HG03378 (cell line): ENCODE measurements around the gene RAD51D.
"Not testable (repeated sequence)": the region's sequence is repeated elsewhere in the genome, so short reads cannot be mapped to it uniquely, and the experiment has no call there.

Experiments
- ATAC-seq: cut with Tn5 transposase; IDR thresholded peaks from one replicate; pipeline ENCODE4 v1.9.1; 2021; ENCODE audit warnings: mild to moderate bottlenecking, moderate library complexity; ENCODE audit not compliant: unreplicated experiment

RAD51D gene

DNA sequence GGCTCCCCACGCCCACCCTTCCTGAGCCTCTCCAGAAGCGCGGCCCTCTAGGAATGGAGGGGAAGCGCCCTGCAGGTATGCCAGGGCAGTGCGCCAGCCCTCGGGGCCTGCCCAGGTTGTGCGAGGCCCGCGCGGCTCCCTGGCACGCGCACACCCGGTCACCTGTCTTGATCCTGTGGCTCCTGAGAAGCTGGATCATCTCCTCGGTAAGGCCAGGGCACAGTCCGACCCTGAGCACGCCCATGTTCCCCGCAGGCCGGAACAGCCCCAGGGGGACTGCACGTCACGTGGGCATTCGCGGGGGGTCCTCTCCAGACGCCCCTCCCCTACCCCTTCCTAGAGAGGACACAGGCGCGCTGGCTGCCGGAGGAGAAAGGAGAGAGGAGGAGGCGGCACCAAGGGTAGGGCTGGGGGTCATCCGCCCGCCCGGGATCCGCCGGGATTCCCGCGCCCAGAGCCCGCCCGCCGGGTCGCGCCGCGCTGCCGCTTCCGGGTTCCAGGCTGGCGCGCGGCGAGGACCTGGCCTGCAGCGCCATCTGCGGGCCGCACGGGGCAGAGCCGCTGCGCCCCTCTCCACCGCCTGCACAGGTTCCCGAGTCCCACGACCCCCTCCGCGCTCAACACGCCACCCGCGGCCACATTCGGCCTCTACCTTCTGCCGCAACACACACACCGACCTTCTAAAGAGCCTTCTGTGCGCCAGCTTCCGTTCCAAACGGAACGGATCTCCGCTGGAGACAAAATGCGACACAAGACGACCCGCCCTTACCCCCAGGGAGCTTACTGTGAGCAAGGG, at the start of gene RAD51D:
Gene RAD51D, minus strand, starts transcription at position 491 of the 796 bp plus-strand sequence. Its CDS starts 247 bp downstream, at position 244.
- no peak for ATAC-seq

GRCh38 chr17:35167666-35168065, 48.0 kb upstream of the RAD51D start:
- no peak for ATAC-seq

DNA sequence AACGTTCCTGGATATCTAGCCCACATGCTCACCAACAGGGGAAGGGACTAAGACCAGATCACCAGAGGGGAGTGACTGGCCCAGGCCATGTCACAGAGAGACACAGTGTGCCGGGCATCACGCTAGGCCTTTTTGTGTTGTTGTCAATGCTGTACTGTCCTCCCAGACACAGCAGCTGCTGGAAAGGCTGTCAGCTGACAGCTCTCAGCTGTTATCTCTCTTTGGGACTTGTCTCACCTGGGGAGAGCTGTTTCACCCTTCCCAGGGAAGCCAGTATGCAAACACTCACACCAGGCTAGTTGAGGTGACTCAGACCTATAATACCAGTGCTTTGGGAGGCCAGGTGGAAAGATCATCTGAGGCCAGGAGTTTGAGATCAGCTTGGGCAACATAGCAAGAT, 47.4 kb upstream of the RAD51D start:
- ATAC-seq: no peak

DNA sequence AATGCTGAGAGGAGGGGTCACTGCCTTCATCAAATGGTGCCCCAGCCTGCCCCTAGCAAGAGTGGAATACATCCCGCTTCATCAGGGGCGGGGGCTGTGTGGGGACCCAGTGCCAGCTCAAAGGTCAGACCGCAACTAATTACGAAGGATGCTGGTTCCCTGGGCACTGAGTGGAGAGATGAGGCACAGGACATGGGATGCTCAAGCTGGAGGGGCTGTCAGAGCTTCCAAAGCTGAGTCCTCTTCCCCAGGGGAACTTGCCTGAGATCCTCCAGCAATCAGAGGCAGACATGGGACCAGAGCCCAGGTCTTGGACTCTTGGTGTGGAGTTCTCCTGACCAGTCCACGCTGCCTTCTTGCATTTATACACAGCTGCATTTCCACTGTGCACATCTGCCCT, 46.9 kb upstream of the RAD51D start:
- no peak for ATAC-seq

DNA sequence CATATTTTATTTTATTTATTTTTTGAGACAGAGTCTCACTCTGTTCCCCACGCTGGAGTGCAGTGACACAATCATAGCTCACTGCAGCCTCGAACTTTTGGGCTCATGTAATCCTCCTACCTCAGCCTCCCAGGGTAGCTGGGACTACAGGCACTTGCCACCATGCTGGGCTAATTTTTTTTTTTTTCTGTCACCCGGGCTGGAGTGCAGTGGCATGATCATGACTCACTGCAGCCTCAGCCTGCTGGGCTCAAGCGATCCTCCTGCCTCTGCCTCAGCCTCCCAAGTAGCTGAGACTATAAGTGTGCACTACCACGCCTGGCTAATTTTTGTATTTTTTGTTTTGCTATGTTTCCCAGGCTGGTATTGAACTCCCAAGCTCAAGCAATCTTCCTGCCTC, 45.1 kb upstream of the RAD51D start:
- no peak for ATAC-seq

DNA sequence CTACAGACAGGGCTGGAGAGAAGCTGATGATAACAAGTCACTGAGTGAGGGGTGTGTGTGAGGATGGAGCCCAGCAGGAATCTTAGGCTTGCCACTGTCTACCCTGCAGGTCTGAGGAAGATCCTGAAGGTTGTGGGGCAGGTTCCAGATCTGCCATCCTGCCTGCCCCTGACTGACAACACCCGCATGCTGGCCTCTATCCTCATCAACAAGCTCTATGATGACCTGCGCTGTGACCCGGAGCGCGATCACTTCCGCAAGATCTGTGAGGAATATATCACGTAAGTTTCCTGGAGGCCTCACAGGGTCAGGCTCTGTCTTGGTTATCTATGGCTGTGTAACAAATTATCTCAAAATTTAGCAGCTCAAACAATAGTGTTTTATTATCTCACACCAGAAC, 44.2 kb upstream of the RAD51D start:
- no peak for ATAC-seq

- ATAC-seq: no peak
Measured at GRCh38 chr17:35162755-35163154, 43.1 kb upstream of the RAD51D start.

DNA sequence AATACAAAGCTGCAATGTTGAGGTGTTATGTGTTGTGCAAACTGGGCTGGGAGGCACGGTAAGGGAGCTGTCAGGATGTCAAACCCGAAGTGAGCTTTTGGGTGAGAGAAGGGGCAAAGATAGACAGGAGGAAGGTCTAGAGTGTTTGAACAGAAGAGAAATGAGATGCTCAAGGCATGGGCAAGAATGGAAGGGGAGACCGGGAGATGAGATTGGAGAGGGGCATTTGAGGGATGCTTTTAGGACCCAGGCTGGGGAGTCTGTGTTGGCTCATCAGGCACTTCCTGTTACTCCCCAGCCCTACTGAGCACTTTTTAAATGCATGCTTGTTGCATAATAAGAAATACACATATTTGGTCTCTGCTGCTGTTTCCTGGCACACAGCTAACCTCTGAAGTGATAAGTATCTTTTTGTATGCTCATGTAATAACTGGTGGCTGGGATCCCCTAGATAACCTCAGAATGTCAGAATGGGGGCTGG, 41.7 kb upstream of the RAD51D start:
- no peak for ATAC-seq

GRCh38 chr17:35160354-35161201, 40.9 kb upstream of the RAD51D start:
- ATAC-seq: no peak

DNA sequence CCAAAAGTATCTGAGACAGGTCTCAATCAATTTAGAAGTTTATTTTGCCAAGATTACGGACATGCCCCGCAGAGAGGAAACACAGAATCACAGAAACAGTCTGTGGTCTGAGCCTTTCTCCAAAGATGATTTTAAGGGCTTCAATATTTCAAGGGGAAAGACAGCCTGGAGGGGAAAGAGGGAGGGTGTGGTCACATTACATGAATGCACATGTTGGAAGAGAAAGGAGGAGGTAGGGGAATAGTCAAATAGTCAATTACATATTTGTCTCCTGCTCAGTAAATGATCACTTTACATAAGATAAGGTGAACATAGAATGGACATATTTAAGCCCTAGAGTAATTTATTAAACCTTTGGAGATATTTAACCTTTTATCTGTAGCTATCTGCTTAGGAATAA, 40.3 kb upstream of the RAD51D start:
- no peak for ATAC-seq

GRCh38 chr17:35155246-35155645, 35.6 kb upstream of the RAD51D start:
- ATAC-seq: no peak

DNA sequence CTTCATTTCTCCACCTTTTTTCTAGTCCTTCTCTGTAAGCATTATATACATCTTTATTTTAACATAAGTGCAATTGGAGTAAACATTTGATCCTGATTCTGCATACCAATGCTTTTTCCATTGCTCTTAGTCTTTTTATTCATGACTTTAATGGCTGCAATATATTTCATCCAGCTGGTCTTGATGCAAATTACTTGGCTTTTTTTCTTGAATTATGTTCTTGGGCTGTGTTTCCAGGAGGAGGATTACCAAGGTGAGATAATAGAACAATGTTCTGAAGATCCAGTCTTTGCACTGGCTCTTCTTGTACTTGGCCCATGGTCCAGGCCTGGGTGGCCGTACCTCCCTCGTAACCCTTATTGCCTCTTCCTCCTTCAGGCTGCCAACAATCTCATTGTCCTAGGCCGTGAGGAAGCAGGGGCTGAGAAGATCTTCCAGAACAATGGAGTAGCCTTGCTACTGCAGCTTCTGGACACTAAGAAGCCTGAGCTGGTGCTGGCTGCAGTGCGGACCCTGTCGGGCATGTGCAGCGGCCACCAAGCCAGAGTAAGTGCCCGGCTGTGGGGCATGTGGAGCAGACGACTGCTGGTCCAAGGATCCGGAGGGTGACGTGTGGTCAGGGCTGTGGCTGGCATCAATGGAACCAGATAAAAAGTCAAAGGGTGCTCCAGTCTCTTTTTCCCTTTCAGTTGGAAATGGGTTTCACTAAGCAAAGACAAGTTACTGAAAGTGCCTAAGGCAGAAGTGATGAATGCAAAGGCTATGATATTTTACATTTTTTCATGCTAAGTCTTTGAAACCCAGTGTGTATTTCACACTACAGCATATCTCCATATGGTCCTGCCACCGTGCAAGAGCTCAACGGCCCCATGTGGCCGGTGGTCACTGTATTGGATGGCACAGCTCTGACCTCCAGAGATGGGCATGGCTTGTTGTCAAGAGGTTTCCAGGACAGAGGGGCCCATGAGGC, 34.8 kb upstream of the RAD51D start:
- no peak for ATAC-seq

GRCh38 chr17:35152421-35153140, 32.9 kb upstream of the RAD51D start:
- no peak for ATAC-seq

DNA sequence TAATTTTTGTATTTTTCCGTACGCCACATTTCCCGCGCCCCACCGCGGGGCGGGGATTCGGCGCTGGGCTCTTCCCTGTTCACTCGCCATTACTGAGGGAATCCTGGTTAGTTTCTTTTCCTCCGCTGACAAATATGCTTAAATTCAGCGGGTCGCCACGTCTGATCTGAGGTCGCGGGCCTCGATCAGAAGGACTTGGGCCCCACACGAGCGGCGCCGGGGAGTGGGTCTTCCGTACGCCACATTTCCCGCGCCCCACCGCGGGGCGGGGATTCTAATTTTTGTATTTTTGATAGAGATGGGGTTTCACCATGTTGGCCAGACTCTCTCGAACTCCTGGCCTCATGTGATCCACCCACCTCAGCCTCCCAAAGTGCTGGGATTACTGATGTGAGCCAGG, 31.4 kb upstream of the RAD51D start:
- not testable (repeated sequence) for ATAC-seq

GRCh38 chr17:35149941-35150340, 30.3 kb upstream of the RAD51D start:
- no peak for ATAC-seq

DNA sequence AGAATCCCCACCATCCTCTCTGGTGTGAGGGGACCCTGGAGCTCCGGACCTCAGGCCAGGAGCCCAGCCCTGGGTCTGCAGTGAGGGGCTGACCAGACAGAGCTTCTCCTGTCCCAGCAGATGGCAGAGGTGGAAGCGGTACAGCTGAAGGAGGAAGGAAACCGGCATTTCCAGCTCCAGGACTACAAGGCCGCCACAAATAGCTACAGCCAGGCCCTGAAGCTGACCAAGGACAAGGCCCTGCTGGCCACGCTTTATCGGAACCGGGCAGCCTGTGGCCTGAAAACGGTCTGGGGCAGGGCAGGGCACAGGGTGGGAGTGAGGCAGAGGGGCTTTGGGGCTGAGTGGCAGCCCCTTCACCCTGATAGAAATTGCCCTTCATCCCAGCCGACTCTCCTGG, 28.5 kb upstream of the RAD51D start:
- no peak for ATAC-seq

GRCh38 chr17:35147375-35147905, 27.8 kb upstream of the RAD51D start, which contains the start of gene UNC45B:
UNC45B (plus strand) TSS chr17:35147817; CDS start chr17:35148264, 447 bp downstream.
- ATAC-seq: no peak

- no peak for ATAC-seq
Measured at GRCh38 chr17:35146214-35146833, 26.7 kb upstream of the RAD51D start.

DNA sequence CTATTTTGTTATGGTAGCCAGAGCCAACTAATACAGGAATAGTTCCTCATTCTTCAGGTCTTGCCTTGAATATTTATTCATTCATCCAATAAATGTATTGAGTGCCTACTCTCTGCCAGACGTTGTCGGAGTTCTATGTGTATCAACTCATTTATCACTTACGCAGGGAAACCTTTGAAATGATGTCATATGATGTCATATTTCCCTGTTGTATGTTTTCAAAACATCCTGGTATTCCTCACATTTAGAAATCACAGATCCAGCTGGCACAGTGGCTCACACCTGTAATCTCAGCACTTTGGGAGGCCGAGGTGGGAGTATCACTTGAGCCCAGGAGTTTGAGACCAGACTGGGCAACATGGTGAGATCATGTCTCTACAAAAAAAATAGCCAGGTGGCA, 25.2 kb upstream of the RAD51D start:
- ATAC-seq: no peak
